Fibroblast of lung (primary cell): ENCODE results near the gene MKNK1. TPM values are rescaled to one million over a fixed set of nuclear protein-coding genes. Genes with fewer than 3 reads are reported as not detected.

ENCODE experiments used
- DNase-seq, 2 donors: peaks; one replicate each; pipeline versions ENCODE4 v3.0.0 to v3.0.0-alpha.2; 2010; ENCODE audit warnings: low read depth in 2 of 2
- H2AFZ ChIP-seq: 2 replicates; pipeline ENCODE4 v1.5.1; 2012; ENCODE audit warnings: low read length, control low read depth, inconsistent platforms
- H3K27ac ChIP-seq: 2 replicates; pipeline ENCODE4 v1.5.1; 2011; ENCODE audit warnings: low read length, control low read depth; ENCODE audit not compliant: insufficient read depth
- H3K27me3 ChIP-seq: 2 replicates; pipeline ENCODE4 v1.5.1; 2011; ENCODE audit warnings: mild to moderate bottlenecking, low read length; ENCODE audit not compliant: control insufficient read depth, insufficient read depth
- H3K36me3 ChIP-seq: 2 replicates; pipeline ENCODE4 v1.5.1; 2011; ENCODE audit warnings: low read length; ENCODE audit not compliant: control insufficient read depth, insufficient read depth
- H3K4me1 ChIP-seq: 2 replicates; pipeline ENCODE4 v1.5.1; 2011; ENCODE audit warnings: low read length; ENCODE audit not compliant: control insufficient read depth, insufficient read depth; ENCODE audit errors: extremely low read depth
- H3K4me2 ChIP-seq: 2 replicates; pipeline ENCODE4 v1.5.1; 2011; ENCODE audit warnings: low read length, control low read depth; ENCODE audit not compliant: insufficient read depth; ENCODE audit errors: extremely low read depth
- H3K4me3 ChIP-seq, 4 experiments: fragments of 200-600 bp in 1 of 4; sonication (generic) in 1 of 4; replicated peaks in 1 of 4; 2 replicates each; pipeline ENCODE4 v1.5.1; 2011 to 2016; ENCODE audit warnings: low read length in 4 of 4, low read depth in 3 of 4, mild to moderate bottlenecking in 3 of 4, control low read depth in 2 of 4, inconsistent platforms in 1 of 4, mixed read lengths in 1 of 4; ENCODE audit not compliant: insufficient read depth in 1 of 4; ENCODE audit errors: control extremely low read depth in 1 of 4
- H3K79me2 ChIP-seq: 2 replicates; pipeline ENCODE4 v1.5.1; 2012; ENCODE audit warnings: mild to moderate bottlenecking, low read length, inconsistent platforms; ENCODE audit not compliant: control insufficient read depth, insufficient read depth
- H3K9ac ChIP-seq: 2 replicates; pipeline ENCODE4 v1.5.1; 2011; ENCODE audit warnings: mild to moderate bottlenecking, low read length, control low read depth; ENCODE audit not compliant: insufficient read depth
- H3K9me3 ChIP-seq: 2 replicates; pipeline ENCODE4 v1.5.1; 2012; ENCODE audit warnings: low read depth, low read length; ENCODE audit not compliant: control insufficient read depth, insufficient read depth
- H4K20me1 ChIP-seq: 2 replicates; pipeline ENCODE4 v1.5.1; 2011; ENCODE audit warnings: low read length; ENCODE audit not compliant: control insufficient read depth, insufficient read depth; ENCODE audit errors: extremely low read depth
- EZH2 ChIP-seq: IDR thresholded peaks from 2 replicates; pipeline ENCODE4 v1.5.1; 2012; ENCODE audit warnings: low read length, control low read depth, mild to moderate bottlenecking; ENCODE audit errors: missing control alignments
- polyA plus RNA-seq, 2 donors: library from polyadenylated mRNA; depleted of rRNA in 1 of 2; stranded (reverse) in 1 of 2; unstranded in 1 of 2; fragments of >200 nt; gene quantifications; 2 replicates each; pipeline ENCODE4 v1.2.1, GENCODE V29; 2011 to 2012; ENCODE audit warnings: missing spikeins in 1 of 2
- total RNA-seq: library from RNA; depleted of rRNA; stranded (reverse); fragments of >200 nt; gene quantifications from 2 replicates; pipeline ENCODE4 v1.2.1, GENCODE V29; 2014
- TF ChIP-seq, protein P1 (sequence below), 2 donors: IDR thresholded peaks in 1 of 2; conservative IDR thresholded peaks in 1 of 2; 1 replicate in 1 of 2; 2 replicates in 1 of 2; pipeline ENCODE4 v1.5.1; 2011 to 2012; ENCODE audit warnings: low read length in 2 of 2, control low read depth in 1 of 2, inconsistent platforms in 1 of 2, low read depth in 1 of 2, mild to moderate bottlenecking in 1 of 2

The MKNK1 gene
- total and polyA plus RNA-seq, 2 donors (not counting 1 experiment from before 2014, with no cell fraction given) = 22.3 to 33.1 TPM

DNA sequence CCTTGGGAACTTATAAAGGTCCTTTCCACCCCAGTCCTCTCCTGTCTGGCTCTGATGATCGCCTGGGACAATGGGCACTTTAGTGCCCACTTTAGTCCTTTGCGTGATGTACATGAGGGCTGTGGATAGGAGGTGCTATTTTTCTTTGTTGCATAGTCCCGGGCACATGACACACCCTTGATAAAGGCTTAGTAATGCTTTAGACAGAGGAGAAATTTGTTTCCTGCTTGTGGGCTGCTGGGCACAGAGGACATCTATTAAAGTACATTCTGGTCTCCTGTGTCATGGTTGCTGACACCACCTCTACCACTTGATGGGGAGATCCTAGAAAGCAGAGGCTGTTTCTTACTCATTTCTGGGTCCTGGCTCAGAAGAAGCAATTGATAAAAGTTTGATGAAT, 47.2 kb downstream of the MKNK1 start:
- TF ChIP-seq, protein P1, sequence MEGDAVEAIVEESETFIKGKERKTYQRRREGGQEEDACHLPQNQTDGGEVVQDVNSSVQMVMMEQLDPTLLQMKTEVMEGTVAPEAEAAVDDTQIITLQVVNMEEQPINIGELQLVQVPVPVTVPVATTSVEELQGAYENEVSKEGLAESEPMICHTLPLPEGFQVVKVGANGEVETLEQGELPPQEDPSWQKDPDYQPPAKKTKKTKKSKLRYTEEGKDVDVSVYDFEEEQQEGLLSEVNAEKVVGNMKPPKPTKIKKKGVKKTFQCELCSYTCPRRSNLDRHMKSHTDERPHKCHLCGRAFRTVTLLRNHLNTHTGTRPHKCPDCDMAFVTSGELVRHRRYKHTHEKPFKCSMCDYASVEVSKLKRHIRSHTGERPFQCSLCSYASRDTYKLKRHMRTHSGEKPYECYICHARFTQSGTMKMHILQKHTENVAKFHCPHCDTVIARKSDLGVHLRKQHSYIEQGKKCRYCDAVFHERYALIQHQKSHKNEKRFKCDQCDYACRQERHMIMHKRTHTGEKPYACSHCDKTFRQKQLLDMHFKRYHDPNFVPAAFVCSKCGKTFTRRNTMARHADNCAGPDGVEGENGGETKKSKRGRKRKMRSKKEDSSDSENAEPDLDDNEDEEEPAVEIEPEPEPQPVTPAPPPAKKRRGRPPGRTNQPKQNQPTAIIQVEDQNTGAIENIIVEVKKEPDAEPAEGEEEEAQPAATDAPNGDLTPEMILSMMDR (conservative IDR thresholded peaks at IDR 0.05 in 1 of 2, IDR thresholded peaks at IDR 0.05 in 1 of 2; ENCODE audit: low read depth in 1 of 2, low read length in 2 of 2) = no peak
- TF ChIP-seq EZH2 = no peak
- Histone ChIP-seq H3K9ac (no peak overlapping the region), H2AFZ (no peak overlapping the region), H3K36me3 (no peaks in the 10 kb centered on the region), H4K20me1 (no peaks in the 10 kb centered on the region), H3K27me3 (no peaks in the 10 kb centered on the region), H3K79me2 (no peaks in the 10 kb centered on the region), H3K27ac (no peak overlapping the region), H3K4me2 (no peak overlapping the region), H3K4me3 (no peak overlapping the region), H3K9me3 (no peaks in the 10 kb centered on the region), H3K4me1 (no peaks in the 10 kb centered on the region)
- peak; percentile 15 to 65 for DNase-seq

DNA sequence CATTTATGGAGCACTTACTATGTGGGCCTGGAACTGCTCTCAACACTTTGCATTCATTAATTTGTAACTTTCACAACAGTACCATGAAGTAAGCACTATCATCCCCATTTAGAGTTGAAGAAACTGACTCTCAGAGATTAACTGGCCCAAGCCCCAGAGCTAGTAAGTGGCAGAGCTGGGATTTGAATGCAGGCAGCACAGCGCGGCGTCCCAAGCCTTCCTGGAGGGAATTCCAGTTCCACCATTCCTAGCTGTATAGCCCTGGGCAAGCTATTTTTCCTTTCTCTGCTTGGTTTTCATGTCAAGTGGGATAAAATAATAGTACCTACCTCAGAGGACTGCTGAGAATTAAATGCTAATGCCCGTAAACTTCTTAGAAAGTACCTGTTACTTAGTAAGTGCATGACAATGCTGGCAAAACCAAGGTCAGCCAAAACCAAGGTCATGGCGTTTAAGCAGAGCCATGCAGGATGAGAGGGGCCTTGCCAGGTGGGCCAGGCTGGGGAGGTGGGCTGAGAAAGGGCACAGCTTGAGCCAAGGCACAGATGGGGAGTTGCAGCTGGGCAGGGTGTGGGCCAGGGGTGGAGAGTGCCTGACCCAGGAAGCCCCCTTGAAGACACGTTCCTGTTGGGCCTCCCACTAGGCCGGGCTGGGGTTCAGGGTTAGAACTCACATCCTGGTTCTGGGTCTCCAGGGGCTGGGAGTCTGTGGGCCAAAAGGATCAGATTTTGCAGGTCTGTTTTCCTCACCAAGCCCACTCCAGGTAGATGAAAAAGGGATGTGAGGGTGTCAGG, 48.0 kb downstream of the MKNK1 start:
- Histone ChIP-seq H3K27ac (no peak overlapping the region), H4K20me1 (no peaks in the 10 kb centered on the region), H3K9ac (no peak overlapping the region), H2AFZ (no peak overlapping the region), H3K79me2 (no peaks in the 10 kb centered on the region), H3K4me2 (no peak overlapping the region), H3K36me3 (no peaks in the 10 kb centered on the region), H3K4me1 (no peaks in the 10 kb centered on the region), H3K27me3 (no peaks in the 10 kb centered on the region), H3K9me3 (no peaks in the 10 kb centered on the region), H3K4me3 (no peak overlapping the region)
- no peak for DNase-seq
- no peak for TF ChIP-seq EZH2
- TF ChIP-seq, protein P1 (conservative IDR thresholded peaks at IDR 0.05 in 1 of 2, IDR thresholded peaks at IDR 0.05 in 1 of 2; ENCODE audit: low read depth in 1 of 2, low read length in 2 of 2) = no peak

DNA sequence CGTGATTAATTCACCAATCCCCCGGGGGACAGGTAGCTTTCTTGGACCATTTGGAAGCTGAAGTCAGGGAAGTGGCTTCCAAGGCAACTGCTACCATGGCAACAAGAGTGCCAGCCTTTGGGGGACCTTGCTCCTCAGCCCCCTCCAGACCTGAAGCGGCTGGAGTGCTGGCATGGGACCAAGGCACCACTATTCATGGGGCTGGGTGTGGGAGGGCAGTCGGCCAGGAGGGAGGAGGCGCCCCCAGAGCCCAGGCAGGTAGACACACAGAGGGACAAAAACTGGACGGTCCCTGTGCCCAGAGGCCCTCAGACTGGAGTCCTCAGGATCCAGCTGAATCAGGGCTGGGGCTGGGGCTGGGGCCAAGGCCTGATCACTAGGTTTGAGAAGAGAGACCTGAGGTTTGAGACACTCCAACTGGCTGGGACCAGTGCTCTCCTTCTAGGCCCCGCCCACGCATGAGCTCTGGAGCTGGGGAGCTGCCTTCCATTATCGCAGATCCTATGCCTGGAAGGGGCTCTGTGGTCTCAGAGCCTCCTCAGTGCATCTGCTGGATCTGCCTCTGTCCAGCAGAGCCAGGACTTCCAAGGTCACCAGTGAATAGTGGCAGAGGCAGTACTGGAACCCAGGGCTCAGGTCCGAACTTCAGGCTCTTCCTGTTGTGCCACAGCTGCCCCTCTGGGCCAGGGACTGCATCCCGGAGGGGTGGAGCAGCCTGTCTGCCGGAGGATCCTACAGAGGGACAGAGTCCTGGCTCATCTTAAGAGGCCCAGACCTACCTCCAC, 49.3 kb downstream of the MKNK1 start:
- no peaks in the 10 kb centered on the region for H4K20me1 ChIP-seq
- TF ChIP-seq, protein P1 (conservative IDR thresholded peaks at IDR 0.05 in 1 of 2, IDR thresholded peaks at IDR 0.05 in 1 of 2; ENCODE audit: low read depth in 1 of 2, low read length in 2 of 2) = no peak
- TF ChIP-seq EZH2 = no peak
- no peak overlapping the region for H3K4me3 ChIP-seq
- H3K9ac ChIP-seq = no peak overlapping the region
- no peaks in the 10 kb centered on the region for H3K4me1 ChIP-seq
- DNase-seq = no peak
- H3K36me3 ChIP-seq = no peaks in the 10 kb centered on the region
- no peak overlapping the region for H2AFZ ChIP-seq
- H3K79me2 ChIP-seq = no peaks in the 10 kb centered on the region
- H3K4me2 ChIP-seq = no peak overlapping the region
- H3K9me3 ChIP-seq = no peaks in the 10 kb centered on the region
- no peak overlapping the region for H3K27ac ChIP-seq
- no peaks in the 10 kb centered on the region for H3K27me3 ChIP-seq
